GM21786 (cell line): ENCODE results near the gene DNAH9.
"Not testable (repeated sequence)": the region's sequence is repeated elsewhere in the genome, so short reads cannot be mapped to it uniquely, and the experiment has no call there.

ENCODE experiments used
- ATAC-seq: cut with Tn5 transposase; IDR thresholded peaks from one replicate; pipeline ENCODE4 v1.9.1; 2021; ENCODE audit not compliant: unreplicated experiment

DNAH9 gene

DNA sequence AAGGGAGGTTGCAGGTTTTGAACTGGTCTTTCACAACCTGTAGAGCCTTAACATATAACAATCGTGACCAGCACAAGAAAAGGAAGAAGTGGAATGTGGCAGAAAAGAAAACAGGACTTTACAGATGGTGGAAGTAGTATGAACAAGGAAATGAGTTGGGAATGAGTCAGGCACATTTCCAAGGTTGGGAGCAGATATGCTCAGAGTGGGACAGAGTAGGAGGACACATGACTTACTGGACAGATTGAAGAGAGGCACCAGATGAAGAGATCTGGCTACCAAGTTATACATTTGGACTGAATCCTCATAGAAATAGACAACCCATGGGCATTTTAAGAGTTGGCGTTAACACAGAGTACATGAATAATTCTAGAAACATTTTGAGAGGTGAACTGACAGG, 303.7 kb downstream of the DNAH9 start:
- no peak for ATAC-seq

DNA sequence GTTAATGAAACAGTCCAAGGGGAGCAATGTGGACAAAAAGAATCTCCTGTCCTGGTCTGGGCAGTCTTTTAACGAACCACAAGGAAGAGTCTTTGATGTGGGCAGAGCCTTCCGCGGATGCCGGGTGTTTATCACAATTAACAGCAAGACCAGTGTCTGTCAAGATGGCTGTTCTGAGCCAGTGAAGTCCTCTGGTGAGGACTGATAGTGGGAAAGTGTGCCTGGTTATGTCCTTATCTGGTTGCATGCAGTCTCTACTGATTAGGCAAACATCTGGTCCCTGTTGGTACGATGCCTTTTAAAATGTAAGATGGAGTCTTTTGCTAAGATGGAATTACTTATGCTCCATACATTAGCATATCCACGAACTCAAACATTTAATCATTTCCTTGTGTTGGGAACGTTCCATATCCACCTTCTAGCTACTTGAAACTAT, 310.5 kb downstream of the DNAH9 start:
- ATAC-seq: no peak

GRCh38 chr17:11909348-11909747, 311.1 kb downstream of the DNAH9 start:
- no peak for ATAC-seq

DNA sequence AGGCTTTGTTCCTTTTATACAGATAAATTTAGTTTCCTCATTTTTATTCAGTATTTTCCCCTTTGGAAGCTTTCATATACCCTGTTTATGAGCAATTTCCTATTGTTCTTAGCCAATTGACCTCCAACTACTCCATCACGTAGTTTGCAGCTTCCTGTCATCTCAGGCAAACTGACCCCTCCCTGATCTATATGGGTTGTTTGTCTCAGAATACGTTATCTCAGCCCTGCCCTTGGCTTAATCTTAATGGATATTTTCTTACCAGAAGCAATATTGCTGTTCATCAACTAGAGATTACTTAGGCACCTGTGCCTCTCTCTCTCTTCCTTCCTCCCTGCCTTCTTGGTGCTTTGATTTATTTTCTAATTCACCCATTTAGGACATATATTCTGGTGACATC, 317.8 kb downstream of the DNAH9 start:
- ATAC-seq: no peak

GRCh38 chr17:11917415-11917814, 319.1 kb downstream of the DNAH9 start:
- ATAC-seq: no peak

DNA sequence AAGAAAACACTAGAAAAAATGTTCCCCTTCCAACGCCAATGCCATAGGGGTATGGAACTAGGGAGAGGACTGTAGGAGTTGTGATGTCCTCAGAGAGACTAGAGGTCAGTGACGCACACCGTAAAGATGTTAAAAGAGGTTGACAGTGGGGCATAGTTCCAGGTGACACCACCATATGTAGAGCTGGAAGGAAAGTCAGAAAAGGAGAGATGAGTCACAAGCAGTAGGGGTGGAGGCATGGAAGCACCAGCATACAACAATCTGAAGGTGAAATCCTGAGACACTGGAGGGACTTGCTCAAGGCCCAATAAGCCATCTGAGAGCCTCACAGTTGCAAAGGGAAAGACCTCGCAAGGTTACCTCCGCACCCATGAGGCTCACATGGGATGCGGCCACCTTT, 323.0 kb downstream of the DNAH9 start:
- no peak for ATAC-seq

- ATAC-seq: no peak
Observed at GRCh38 chr17:11922638-11923037, 324.4 kb downstream of the DNAH9 start.

DNA sequence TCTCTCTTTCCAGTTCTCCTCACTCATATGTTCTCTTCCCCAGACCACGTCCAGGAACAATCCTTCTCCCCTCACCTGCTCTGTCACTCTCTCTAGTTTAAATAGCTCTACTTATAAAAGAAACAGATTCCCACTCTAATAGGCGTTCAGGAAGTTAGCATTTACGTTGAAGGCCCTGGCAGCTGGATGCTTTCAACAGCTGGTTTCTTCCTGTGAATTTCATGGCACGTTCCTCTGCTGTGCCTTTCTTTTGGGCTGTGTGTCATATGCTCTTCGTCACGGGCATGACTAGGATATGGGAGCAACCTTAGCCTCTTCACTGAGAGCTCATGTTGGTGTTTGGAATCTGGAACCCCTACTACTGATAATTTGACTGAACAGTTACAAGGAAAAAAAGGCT, 325.8 kb downstream of the DNAH9 start:
- ATAC-seq: no peak

DNA sequence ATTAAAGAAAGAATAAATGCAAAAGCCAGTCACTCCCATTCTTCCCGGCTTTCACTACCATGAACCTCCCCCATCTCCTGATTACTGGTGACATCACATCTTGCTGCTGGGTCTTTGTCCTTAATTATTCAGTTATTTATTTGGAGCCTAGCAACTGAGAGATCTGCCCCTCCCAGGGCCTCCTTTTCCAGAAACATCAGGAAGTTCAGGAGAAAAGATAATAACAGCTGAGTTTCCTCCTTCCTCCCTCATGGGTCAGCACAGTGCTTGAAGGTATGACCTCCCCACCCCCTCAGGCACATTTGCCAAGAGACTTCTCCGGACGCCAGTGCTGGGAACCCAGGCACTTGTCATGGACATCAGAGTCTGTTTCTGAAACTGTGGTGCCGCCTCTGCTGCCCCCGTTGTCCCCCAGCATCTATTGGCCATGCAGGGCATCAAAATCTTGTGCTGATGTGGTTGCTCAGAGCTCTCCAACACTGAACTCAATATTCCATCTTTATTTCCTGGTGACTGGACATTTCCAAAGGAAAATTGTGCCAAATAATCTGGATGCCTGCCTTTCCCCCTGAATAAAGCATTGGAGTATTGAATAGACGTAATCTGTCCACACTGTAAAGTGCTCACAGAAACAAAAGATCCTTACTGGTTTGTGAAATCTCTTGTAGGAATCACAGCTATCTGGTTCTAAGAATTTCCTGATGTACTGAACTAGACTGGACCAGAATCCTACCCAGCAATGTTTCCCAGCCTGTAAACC, 327.2 kb downstream of the DNAH9 start:
- no peak for ATAC-seq

DNA sequence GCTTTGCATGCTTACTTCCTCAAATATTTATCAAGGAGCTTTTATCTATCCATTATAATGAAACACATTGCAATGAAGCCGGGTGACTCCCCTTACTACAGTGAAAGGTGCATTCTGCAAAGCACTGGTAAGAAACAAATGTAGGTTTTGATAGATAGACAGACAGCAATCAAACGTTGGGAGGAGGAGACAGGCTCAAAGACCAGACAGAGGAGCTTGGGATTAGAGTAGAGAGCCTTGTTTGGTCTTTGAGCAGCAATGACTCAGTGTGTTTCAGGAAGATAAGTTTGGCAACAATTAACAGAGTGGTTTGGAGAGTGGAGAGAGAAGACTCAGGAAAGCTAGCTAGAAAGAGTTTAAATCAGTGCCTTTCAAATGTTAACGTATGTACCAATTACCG, 330.2 kb downstream of the DNAH9 start:
- no peak for ATAC-seq

DNA sequence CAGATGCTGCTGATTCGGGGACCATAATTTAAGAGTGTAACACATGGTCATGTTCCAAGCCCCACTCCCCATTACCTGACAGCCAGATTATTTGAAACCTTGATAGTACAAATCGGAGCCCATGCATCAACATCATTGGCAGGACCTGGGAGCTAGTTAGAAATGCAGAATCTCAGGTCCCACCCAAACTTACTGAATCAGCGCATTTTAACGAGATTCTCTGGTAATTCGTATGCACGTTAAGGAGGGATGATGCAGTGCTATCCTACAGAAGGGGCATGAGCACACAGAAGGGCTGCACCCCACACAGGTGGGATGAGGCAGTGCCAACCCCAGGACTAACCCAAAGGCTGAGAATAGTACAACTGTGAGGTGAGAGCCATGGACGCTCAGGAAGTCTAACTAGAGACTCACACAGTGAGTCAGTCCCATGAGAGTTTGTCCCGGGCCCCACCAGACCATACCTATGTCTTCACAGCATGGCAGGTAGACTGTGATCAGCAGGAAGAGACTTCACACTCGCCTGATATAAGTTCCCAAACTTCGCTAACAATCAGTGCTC, 334.1 kb downstream of the DNAH9 start:
- ATAC-seq: no peak

DNA sequence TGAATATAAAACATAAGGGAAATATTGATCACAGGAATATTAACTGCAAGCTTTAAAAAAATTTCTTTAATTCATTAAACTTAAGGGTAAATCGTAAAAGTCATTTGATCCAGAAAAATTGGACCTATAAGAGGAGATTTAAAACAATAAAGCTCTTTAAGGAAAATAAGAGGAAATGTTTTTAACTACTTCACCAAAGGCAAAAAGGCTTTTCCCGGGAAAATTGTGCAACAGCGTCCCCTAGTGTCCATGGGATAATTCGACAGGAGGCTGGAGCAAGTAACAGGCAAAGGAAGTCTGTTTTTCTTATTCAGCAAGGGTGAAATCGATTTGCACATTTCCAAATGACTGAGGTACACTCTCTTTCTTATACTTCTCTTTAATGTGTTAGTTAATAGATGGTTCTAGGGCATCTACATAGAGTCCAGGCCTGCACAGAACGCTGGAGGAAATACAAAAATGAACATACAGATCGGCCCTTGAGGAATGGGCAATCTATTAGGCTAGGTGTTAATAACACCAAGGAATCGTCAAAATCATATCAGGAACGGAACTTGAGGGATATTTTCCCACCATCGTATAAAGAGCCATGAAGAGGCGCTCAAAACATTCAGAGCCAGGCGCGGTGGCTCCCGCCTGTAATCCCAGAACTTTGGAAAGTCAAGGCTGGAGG, 337.6 kb downstream of the DNAH9 start:
- ATAC-seq: no peak

GRCh38 chr17:11940904-11941303, 342.6 kb downstream of the DNAH9 start:
- no peak for ATAC-seq

DNA sequence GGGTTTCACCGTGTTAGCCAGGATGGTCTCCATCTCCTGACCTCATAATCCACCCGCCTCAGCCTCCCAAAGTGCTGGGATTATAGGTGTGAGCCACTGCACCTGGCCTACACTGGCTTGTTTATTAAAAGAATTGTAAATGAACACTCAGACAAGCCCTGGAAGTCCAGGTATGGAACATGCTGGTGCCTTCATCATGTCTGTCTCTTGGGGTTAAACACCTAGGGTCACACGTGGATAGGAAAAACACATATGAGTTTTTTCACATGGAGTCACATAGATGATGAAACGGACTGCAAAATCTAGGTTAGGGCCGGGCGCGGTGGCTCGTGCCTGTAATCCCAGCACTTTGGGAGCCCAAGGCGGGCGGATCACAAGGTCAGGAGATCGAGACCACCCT, 344.8 kb downstream of the DNAH9 start:
- not testable (repeated sequence) for ATAC-seq

DNA sequence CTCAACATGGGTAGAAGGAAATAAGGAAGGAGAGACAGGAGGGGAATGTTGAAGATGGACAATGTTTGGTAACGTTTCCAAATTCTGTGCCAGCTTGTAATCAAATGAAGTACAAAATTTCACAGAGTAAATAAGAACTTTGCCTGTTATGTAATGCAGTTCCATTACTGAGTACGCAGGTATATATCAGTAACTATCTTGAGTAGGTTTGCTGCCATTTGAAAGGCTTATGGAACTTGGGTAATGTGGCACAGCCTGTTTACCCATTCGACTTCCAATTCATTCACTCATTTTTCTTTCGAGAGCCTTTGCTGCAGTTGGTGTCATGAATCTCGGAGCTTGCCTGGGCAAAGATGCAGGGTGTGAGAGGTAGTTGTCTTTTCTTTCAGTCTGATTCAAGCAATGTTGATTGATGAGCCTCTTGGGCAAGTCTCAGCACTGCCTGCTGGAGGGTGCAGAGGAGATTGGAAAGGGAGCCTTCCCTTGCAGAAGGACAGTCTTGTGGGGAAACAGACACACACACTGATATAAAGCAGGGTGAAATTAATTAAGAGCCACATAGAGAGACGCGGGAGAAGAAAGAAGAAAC, 345.6 kb downstream of the DNAH9 start:
- ATAC-seq: no peak

- no peak for ATAC-seq
Observed at GRCh38 chr17:11944587-11944986, 346.3 kb downstream of the DNAH9 start.

DNA sequence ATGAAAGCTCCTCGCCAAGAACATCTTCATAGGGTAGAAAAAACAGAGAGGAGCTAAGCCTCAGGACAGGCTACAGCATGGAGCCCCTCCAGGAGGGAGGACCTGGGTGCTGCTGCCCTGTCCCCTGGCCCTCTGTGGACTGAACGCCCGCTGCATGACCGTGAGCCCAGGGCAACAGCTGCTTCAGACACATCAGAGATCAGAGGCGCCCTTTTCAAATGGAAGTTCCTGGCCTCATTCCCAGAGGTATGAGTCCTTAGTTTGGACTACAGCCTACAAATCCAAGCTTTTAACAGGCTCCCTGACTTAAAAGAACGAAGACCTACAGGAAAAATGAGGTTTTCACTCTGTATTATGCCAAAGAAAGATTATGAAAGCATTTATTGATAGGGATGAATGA, 350.5 kb downstream of the DNAH9 start:
- ATAC-seq: no peak

- ATAC-seq: not testable (repeated sequence)
Observed at GRCh38 chr17:11949571-11949970, 351.3 kb downstream of the DNAH9 start.

GRCh38 chr17:11950771-11951519, 352.7 kb downstream of the DNAH9 start:
- no peak for ATAC-seq

DNA sequence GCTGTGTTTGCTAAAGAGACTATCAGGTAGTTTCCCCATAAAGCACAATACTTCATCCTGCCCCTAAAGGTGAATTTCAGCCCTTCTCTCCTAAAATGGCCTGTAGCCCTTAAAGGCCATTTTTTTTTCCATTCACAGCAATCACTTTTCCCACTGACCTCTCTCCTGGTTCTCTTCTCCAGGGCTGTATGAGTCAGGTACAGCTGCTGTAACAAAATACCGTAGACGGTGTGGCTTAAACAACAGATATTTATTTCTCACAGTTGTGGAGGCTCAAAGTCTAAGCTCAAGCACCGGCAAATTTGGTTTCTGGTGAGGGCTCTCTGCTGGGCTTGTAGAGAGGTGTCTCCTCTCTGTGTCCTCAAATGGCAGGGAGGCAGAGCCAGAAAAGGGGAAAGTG, 354.3 kb downstream of the DNAH9 start:
- no peak for ATAC-seq

DNA sequence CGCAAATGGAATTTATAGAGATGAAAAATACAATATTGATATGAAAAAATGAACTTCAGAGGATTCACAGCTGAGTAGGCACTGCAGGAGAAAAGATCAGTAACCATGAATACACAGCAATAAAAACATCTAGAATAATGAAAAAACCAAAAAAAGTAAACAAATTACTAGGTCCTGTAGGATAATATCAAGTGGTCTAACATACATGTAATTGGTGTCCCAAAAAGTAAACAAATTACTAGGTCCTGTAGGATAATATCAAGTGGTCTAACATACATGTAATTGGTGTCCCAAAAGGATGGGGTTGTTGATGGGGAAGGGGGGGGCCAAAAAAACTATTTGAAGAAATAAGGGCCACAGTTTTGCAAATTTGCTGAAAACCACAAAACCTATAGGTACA, 355.7 kb downstream of the DNAH9 start:
- ATAC-seq: no peak
